Measurements from ENCODE around the gene LIX1L.

The LIX1L gene

GRCh38 chr1:145891587-145892485, 66.0 kb downstream of the LIX1L start:
- DNase-seq, result peak; percentile 94

GRCh38 chr1:145891143-145891542, 66.7 kb downstream of the LIX1L start:
- DNase-seq, result no peak

- no peak for DNase-seq
Observed at GRCh38 chr1:145889722-145890121, 68.1 kb downstream of the LIX1L start.

- DNase-seq, result no peak
Observed at GRCh38 chr1:145887631-145888030, 70.2 kb downstream of the LIX1L start.

GRCh38 chr1:145886816-145887215, 71.0 kb downstream of the LIX1L start:
- DNase-seq, result no peak

GRCh38 chr1:145886390-145886789, 71.4 kb downstream of the LIX1L start:
- DNase-seq, result no peak

GRCh38 chr1:145885738-145886287, 72.0 kb downstream of the LIX1L start, which contains the start of gene ANKRD35:
Gene ANKRD35 (minus strand): TSS chr1:145885866. CDS start chr1:145885758, 108 bp downstream.
- peak; percentile 85 for DNase-seq

GRCh38 chr1:145884675-145885074, 73.1 kb downstream of the LIX1L start:
- DNase-seq, result no peak
